GM23338 (cell line): Measurements from ENCODE around the gene CHD9.

Experiments used
- CTCF ChIP-seq, 2 experiments: fragments of 200-600 bp in 1 of 2; sonication (generic) in 1 of 2; conservative IDR thresholded peaks; 2 replicates each; pipeline versions ENCODE4 v1.5.1 to v1.6.1; 2016 to 2017; ENCODE audit warnings: antibody characterized with exemption in 2 of 2, low read depth in 2 of 2, mild to moderate bottlenecking in 2 of 2, moderate library complexity in 1 of 2
- REST ChIP-seq: IDR thresholded peaks from one replicate; pipeline ENCODE4 v1.6.1; 2018; ENCODE audit warnings: antibody characterized with exemption; ENCODE audit not compliant: unreplicated experiment

GRCh38 chr16:53126390-53126789 is 71.6 kb downstream of the CHD9 start:
- TF ChIP-seq CTCF (conservative IDR thresholded peaks at IDR 0.05; ENCODE audit: low read depth in 2 of 2) (no peak), REST (no peak)
